Breast epithelium (tissue), 3 donors: Measurements from ENCODE around the gene GPC6.

Source experiments
- POLR2A ChIP-seq: fragments of 450-650 bp; IDR thresholded peaks from one replicate; pipeline ENCODE4 v1.6.1; 2016; ENCODE audit warnings: antibody characterized with exemption, mild to moderate bottlenecking, moderate library complexity
- TF ChIP-seq, protein P1 (sequence below), 3 donors: fragments of 450-650 bp; IDR thresholded peaks; one replicate each; pipeline ENCODE4 v1.5.1; 2016 to 2017; ENCODE audit warnings: antibody characterized with exemption in 3 of 3, mild to moderate bottlenecking in 3 of 3, moderate library complexity in 3 of 3

DNA sequence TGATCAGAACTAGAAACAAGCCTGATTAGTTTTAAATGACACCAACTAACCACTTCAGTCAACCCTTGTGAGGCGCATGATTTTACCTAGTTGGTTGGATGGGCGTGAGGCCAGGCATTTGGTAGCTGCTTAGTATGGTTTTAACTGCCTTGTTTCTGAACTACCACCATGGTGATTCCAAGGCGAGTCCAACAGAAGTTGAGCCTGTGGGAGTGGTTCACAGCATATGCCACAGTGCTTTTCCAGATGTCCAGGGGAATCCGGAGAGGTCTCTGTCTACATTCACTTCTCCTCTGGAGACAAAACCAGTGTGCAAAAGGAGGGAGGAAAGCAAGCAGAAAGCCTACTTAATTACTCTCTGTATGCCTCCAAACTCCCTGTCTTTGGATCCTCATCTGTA is 524.1 kb downstream of the GPC6 start:
- no peak for TF ChIP-seq POLR2A
- TF ChIP-seq, protein P1, sequence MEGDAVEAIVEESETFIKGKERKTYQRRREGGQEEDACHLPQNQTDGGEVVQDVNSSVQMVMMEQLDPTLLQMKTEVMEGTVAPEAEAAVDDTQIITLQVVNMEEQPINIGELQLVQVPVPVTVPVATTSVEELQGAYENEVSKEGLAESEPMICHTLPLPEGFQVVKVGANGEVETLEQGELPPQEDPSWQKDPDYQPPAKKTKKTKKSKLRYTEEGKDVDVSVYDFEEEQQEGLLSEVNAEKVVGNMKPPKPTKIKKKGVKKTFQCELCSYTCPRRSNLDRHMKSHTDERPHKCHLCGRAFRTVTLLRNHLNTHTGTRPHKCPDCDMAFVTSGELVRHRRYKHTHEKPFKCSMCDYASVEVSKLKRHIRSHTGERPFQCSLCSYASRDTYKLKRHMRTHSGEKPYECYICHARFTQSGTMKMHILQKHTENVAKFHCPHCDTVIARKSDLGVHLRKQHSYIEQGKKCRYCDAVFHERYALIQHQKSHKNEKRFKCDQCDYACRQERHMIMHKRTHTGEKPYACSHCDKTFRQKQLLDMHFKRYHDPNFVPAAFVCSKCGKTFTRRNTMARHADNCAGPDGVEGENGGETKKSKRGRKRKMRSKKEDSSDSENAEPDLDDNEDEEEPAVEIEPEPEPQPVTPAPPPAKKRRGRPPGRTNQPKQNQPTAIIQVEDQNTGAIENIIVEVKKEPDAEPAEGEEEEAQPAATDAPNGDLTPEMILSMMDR (IDR thresholded peaks at IDR 0.05), result no peak
